ENCODE data around the gene ACVR1. TPM values are rescaled to one million over a fixed set of nuclear protein-coding genes. Genes with fewer than 3 reads are reported as not detected.
"Not testable (repeated sequence)": the region's sequence is repeated elsewhere in the genome, so short reads cannot be mapped to it uniquely, and the experiment has no call there.

The ACVR1 gene
- total RNA-seq, 2 donors from 2014 or later = 22.7 to 27.5 TPM

- Mint-ChIP-seq H3K27me3 (no peaks in the 10 kb centered on the region), H3K27ac (no peak overlapping the region), H3K9me3 (no peaks in the 10 kb centered on the region), H3K4me3 (no peak overlapping the region), H3K36me3 (ENCODE audit: low read depth) (peaks cover 91% of the 10 kb centered on the region), H3K4me1 (peaks cover 13% of the 10 kb centered on the region)
- ATAC-seq (replicated peaks) = no peak
These were observed 98.7 kb downstream of the ACVR1 start for GRCh38 chr2:157777427-157777826.

DNA sequence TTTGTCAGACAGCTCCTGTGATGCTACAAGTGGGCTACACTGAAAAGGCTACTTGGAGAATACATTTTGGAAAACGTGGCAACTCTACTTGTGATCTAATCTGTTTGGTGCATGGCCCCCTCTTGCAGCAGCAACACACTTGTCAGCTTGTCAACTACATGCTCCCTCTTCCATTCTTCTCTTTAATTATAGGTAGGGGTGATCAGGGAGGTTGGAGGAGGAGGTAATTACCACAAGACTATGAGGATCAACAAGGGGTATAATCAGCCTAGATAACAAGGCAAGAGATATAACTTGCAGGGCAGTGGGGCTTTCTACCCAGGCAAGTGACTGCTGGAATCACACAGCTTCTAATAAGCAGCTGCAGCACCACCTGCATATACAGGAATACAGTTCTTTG is 104.9 kb downstream of the ACVR1 start:
- peaks cover 99% of the 10 kb centered on the region for H3K36me3 Mint-ChIP-seq (ENCODE audit: low read depth)
- no peaks in the 10 kb centered on the region for H3K27me3 Mint-ChIP-seq

GRCh38 chr2:157769856-157770255 is 106.3 kb downstream of the ACVR1 start:
- peaks cover 99% of the 10 kb centered on the region for H3K36me3 Mint-ChIP-seq (ENCODE audit: low read depth)
- H3K4me1 Mint-ChIP-seq = peaks cover 5% of the 10 kb centered on the region
- H3K27ac Mint-ChIP-seq = no peak overlapping the region
- H3K27me3 Mint-ChIP-seq = no peaks in the 10 kb centered on the region
- no peak overlapping the region for H3K4me3 Mint-ChIP-seq
- no peak for ATAC-seq (replicated peaks)
- no peaks in the 10 kb centered on the region for H3K9me3 Mint-ChIP-seq

More for the DNA sequence above, 104.9 kb downstream of the ACVR1 start:
- H3K27ac Mint-ChIP-seq = no peak overlapping the region
- no peak overlapping the region for H3K4me3 Mint-ChIP-seq
- ATAC-seq (replicated peaks) = no peak
- H3K4me1 Mint-ChIP-seq = peaks cover 5% of the 10 kb centered on the region
- no peaks in the 10 kb centered on the region for H3K9me3 Mint-ChIP-seq

- Mint-ChIP-seq H3K36me3 (ENCODE audit: low read depth) (peaks cover 92% of the 10 kb centered on the region), H3K4me3 (no peak overlapping the region)
- no peak for ATAC-seq (replicated peaks)
These were observed 111.7 kb downstream of the ACVR1 start for GRCh38 chr2:157764386-157764785.

GRCh38 chr2:157761520-157761919 is 114.6 kb downstream of the ACVR1 start:
- no peaks in the 10 kb centered on the region for H3K4me1 Mint-ChIP-seq
- H3K27ac Mint-ChIP-seq = no peak overlapping the region
- ATAC-seq (replicated peaks) = no peak
- peaks cover 5% of the 10 kb centered on the region for H3K9me3 Mint-ChIP-seq
- H3K36me3 Mint-ChIP-seq (ENCODE audit: low read depth) = peaks cover 92% of the 10 kb centered on the region
- H3K4me3 Mint-ChIP-seq = no peak overlapping the region
- no peaks in the 10 kb centered on the region for H3K27me3 Mint-ChIP-seq

More at GRCh38 chr2:157764386-157764785, 111.7 kb downstream of the ACVR1 start:
- Mint-ChIP-seq H3K9me3 (no peaks in the 10 kb centered on the region), H3K4me1 (no peaks in the 10 kb centered on the region), H3K27ac (no peak overlapping the region), H3K27me3 (no peaks in the 10 kb centered on the region)

- Mint-ChIP-seq H3K36me3 (ENCODE audit: low read depth) (peaks cover 92% of the 10 kb centered on the region), H3K4me1 (no peaks in the 10 kb centered on the region), H3K27me3 (no peaks in the 10 kb centered on the region), H3K4me3 (no peak overlapping the region), H3K27ac (no peak overlapping the region), H3K9me3 (peaks cover 5% of the 10 kb centered on the region)
- no peak for ATAC-seq (replicated peaks)
These were observed 115.2 kb downstream of the ACVR1 start for GRCh38 chr2:157760949-157761348.

DNA sequence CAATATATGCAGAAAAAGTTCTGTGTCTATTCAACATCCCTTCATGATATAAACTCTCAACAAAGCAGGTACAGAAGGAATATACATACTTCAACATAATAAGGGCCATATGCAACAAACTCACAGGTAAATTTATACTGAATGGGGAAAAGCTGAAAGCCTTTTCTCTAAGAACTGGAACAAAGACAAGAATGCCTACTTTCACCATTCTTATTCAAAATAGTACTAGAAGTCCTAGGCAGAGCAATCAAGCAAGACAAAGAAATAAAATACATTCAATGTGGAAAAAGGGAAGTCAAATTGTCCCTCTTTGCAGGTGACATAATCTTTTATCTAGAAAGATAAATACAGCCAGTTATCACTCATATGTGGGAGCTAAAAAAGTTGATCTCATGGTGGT is 116.3 kb downstream of the ACVR1 start:
- H3K4me3 Mint-ChIP-seq = no peak overlapping the region
- ATAC-seq (replicated peaks) = no peak
- H3K36me3 Mint-ChIP-seq (ENCODE audit: low read depth) = peaks cover 92% of the 10 kb centered on the region
- H3K27ac Mint-ChIP-seq = no peak overlapping the region
- H3K9me3 Mint-ChIP-seq = peaks cover 5% of the 10 kb centered on the region
- no peaks in the 10 kb centered on the region for H3K4me1 Mint-ChIP-seq
- no peaks in the 10 kb centered on the region for H3K27me3 Mint-ChIP-seq

- ATAC-seq (replicated peaks) = no peak
- H3K27me3 Mint-ChIP-seq = no peaks in the 10 kb centered on the region
- H3K36me3 Mint-ChIP-seq (ENCODE audit: low read depth) = peaks cover 92% of the 10 kb centered on the region
- H3K9me3 Mint-ChIP-seq = peaks cover 5% of the 10 kb centered on the region
- H3K4me1 Mint-ChIP-seq = no peaks in the 10 kb centered on the region
- H3K27ac Mint-ChIP-seq = no peak overlapping the region
- H3K4me3 Mint-ChIP-seq = no peak overlapping the region
These were observed 117.5 kb downstream of the ACVR1 start for GRCh38 chr2:157758586-157758985.

DNA sequence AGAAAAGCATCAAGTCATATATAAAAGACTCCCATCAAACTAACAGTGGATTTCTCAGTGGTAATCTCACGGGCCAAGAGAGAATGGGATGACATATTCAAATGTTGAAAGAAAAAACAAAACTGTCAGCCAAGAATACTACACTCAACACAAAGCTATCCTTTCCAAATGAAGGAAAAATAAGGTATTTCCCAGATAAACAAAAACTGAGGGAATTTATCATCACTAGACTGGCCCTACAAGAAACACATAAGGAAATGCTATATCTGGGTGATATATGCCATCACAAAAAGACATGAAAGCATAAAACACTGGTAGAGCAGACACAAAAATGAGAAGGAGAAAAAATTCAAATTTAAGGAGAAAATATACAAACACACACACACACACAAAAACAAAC is 118.6 kb downstream of the ACVR1 start:
- Mint-ChIP-seq H3K36me3 (ENCODE audit: low read depth) (peaks cover 96% of the 10 kb centered on the region), H3K4me1 (no peaks in the 10 kb centered on the region), H3K9me3 (peaks cover 5% of the 10 kb centered on the region), H3K27me3 (no peaks in the 10 kb centered on the region), H3K27ac (no peak overlapping the region), H3K4me3 (no peak overlapping the region)
- ATAC-seq (replicated peaks) = no peak

DNA sequence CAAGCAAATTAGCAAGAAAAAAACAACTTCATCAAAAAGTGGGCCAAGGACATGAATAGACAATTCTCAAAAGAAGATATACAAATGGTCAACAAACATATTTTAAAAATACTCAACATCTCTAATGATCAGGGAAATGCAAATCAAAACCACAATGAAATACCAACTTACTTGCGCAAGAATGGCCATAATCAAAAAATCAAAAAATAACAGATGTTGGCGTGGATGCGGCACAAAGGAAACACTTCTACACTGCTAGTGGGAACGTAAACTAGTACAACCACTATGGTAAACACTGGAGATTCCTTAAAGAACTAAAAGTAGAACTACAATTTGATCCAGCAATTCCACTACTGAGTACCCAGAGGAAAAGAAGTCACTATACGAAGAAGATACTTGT is 119.7 kb downstream of the ACVR1 start:
- not testable (repeated sequence) for H3K9me3 Mint-ChIP-seq; H3K27me3 Mint-ChIP-seq; H3K4me1 Mint-ChIP-seq; H3K4me3 Mint-ChIP-seq; ATAC-seq (replicated peaks); H3K27ac Mint-ChIP-seq
- peaks cover 99% of the 10 kb centered on the region for H3K36me3 Mint-ChIP-seq (ENCODE audit: low read depth)

- Mint-ChIP-seq H3K4me1 (no peaks in the 10 kb centered on the region), H3K36me3 (ENCODE audit: low read depth) (peaks cover 80% of the 10 kb centered on the region), H3K4me3 (no peak overlapping the region), H3K27ac (peak overlapping the region; percentile 53), H3K27me3 (no peaks in the 10 kb centered on the region), H3K9me3 (no peaks in the 10 kb centered on the region)
- peak; percentile 38 for ATAC-seq (replicated peaks)
These were observed 124.6 kb downstream of the ACVR1 start for GRCh38 chr2:157751462-157752058.

DNA sequence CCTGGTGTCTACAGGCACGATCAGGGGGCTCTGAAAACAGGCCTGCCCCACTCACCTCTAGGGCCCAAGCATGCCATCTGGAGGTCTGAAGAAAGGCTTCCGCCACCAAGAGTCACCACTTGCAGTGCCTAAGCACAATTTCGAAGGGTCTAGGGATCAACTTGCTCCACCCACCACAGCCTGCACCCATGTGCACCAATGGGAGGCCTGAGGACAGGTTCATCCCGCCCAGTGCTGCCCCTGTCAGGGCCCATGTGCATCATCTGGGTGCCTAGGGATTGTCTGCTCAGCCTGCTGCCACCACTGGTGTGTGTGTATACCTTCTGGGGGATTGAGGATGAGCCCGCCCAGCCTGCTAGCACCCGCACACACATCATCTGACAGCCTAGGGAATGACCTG is 126.4 kb downstream of the ACVR1 start:
- Mint-ChIP-seq H3K4me3 (no peak overlapping the region), H3K36me3 (ENCODE audit: low read depth) (peaks cover 71% of the 10 kb centered on the region), H3K9me3 (no peaks in the 10 kb centered on the region), H3K27ac (no peak overlapping the region), H3K4me1 (no peaks in the 10 kb centered on the region), H3K27me3 (no peaks in the 10 kb centered on the region)
- no peak for ATAC-seq (replicated peaks)

GRCh38 chr2:157748371-157749142 is 127.6 kb downstream of the ACVR1 start:
- no peak overlapping the region for H3K27ac Mint-ChIP-seq
- H3K36me3 Mint-ChIP-seq (ENCODE audit: low read depth) = peaks cover 64% of the 10 kb centered on the region
- H3K4me3 Mint-ChIP-seq = no peak overlapping the region
- no peak for ATAC-seq (replicated peaks)
- H3K9me3 Mint-ChIP-seq = no peaks in the 10 kb centered on the region
- no peaks in the 10 kb centered on the region for H3K4me1 Mint-ChIP-seq
- no peaks in the 10 kb centered on the region for H3K27me3 Mint-ChIP-seq

GRCh38 chr2:157747695-157748370 is 128.3 kb downstream of the ACVR1 start:
- Mint-ChIP-seq H3K27me3 (no peaks in the 10 kb centered on the region), H3K4me3 (no peak overlapping the region), H3K27ac (no peak overlapping the region), H3K4me1 (peaks cover 5% of the 10 kb centered on the region), H3K9me3 (no peaks in the 10 kb centered on the region), H3K36me3 (ENCODE audit: low read depth) (peaks cover 63% of the 10 kb centered on the region)
- no peak for ATAC-seq (replicated peaks)

DNA sequence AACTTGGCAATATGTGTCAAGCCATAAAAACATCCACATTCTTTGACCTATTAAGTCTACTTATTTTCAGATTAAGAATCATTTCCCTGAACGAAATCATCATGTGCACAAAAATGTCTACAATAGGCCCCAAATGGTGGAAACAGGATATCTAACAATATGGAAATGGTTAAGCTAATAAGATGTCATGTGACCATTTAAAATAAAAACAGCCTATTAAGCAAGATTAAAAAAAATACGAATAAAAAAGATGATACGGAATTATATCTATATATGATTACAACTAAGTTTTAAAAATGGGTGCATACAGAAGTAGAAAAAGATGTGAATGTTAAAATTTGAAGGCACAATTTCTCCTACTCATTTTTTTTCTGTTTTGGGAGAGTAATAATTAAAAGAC is 128.8 kb downstream of the ACVR1 start:
- Mint-ChIP-seq H3K4me3 (no peak overlapping the region), H3K27me3 (no peaks in the 10 kb centered on the region), H3K4me1 (peaks cover 7% of the 10 kb centered on the region), H3K9me3 (no peaks in the 10 kb centered on the region), H3K27ac (no peak overlapping the region), H3K36me3 (ENCODE audit: low read depth) (peaks cover 60% of the 10 kb centered on the region)
- no peak for ATAC-seq (replicated peaks)

Data from activated T-helper 17 cell treated with anti-CD3 and anti-CD28 coated beads, Interleukin-2, amount 50 U/mL, for 72 hours (primary cell).